ENCODE data around the gene C1orf210. TPM values are rescaled to one million over a fixed set of nuclear protein-coding genes. Genes with fewer than 3 reads are reported as not detected.

Gene C1orf210
- total and polyA plus RNA-seq, 12 donors: not detected

- Histone ChIP-seq H3K27ac (no peak overlapping the region), H3K9me3 (no peaks in the 10 kb centered on the region), H3K4me3 (no peak overlapping the region), H3K27me3 (no peaks in the 10 kb centered on the region), H3K36me3 (no peaks in the 10 kb centered on the region), H3K4me1 (no peaks in the 10 kb centered on the region)
- intact Hi-C loops (cut with DNase I): no loop called here
- 38 to 43% methylated on average over 2 of the region's 2 CpGs for WGBS, 2 donors
- no peak for TF ChIP-seq CTCF (IDR thresholded peaks at IDR 0.05)
- DNase-seq: no peak
- no peak for ATAC-seq
These were observed 4.7 kb downstream of the C1orf210 start for GRCh38 chr1:43280692-43281091.

GRCh38 chr1:43279666-43280065 lies 5.7 kb downstream of the C1orf210 start:
- Histone ChIP-seq H3K36me3 (no peaks in the 10 kb centered on the region), H3K9me3 (no peaks in the 10 kb centered on the region), H3K4me3 (no peak overlapping the region), H3K4me1 (peaks cover 0 to 2% (median 0%) of the 10 kb centered on the region in 9 donors), H3K27me3 (no peaks in the 10 kb centered on the region), H3K27ac (no peak overlapping the region)
- WGBS, 2 donors: 93 to 94% methylated on average over 6 of the region's 6 CpGs
- TF ChIP-seq CTCF (IDR thresholded peaks at IDR 0.05): no peak
- intact Hi-C loops (cut with DNase I): no loop called here
- no peak for DNase-seq
- ATAC-seq: peak in 1 of 8 donors; percentile 15

- Histone ChIP-seq H3K27ac (no peak overlapping the region), H3K27me3 (no peaks in the 10 kb centered on the region), H3K36me3 (no peaks in the 10 kb centered on the region), H3K4me3 (no peak overlapping the region), H3K9me3 (no peaks in the 10 kb centered on the region), H3K4me1 (peaks cover 0 to 7% (median 4%) of the 10 kb centered on the region in 9 donors)
- 94 to 99% methylated on average over 5 of the region's 5 CpGs for WGBS, 2 donors
- DNase-seq (no peak), ATAC-seq (no peak)
- intact Hi-C loops (cut with DNase I): no loop called here
- TF ChIP-seq CTCF (IDR thresholded peaks at IDR 0.05): no peak
These were observed 6.2 kb downstream of the C1orf210 start for GRCh38 chr1:43279161-43279560.

- DNase-seq (no peak), ATAC-seq (no peak)
- no peaks in the 10 kb centered on the region for H3K27me3 ChIP-seq
- H3K4me1 ChIP-seq: peaks cover 0 to 11% (median 7%) of the 10 kb centered on the region in 9 donors
- no peak overlapping the region for H3K27ac ChIP-seq
- no peak for TF ChIP-seq CTCF (IDR thresholded peaks at IDR 0.05)
- no peaks in the 10 kb centered on the region for H3K36me3 ChIP-seq
- H3K4me3 ChIP-seq: no peak overlapping the region
- intact Hi-C loops (cut with DNase I): no loop called here
- no peaks in the 10 kb centered on the region for H3K9me3 ChIP-seq
- 92 to 93% methylated on average over 7 of the region's 7 CpGs for WGBS, 2 donors
These were observed 8.1 kb downstream of the C1orf210 start for GRCh38 chr1:43277116-43277876.
